Adrenal gland (tissue), 12 donors: Measurements from ENCODE around the gene ZMYND8. TPM values are rescaled to one million over a fixed set of nuclear protein-coding genes. Genes with fewer than 3 reads are reported as not detected.
A peak's percentile ranks its signal among the peaks of the same experiment; 100 is the strongest.

Source experiments
- DNase-seq, 7 donors: peaks; one replicate each; pipeline ENCODE4 v3.0.0-alpha.2; 2019 to 2020
- H3K27ac ChIP-seq, 5 donors: fragments of 200-600 bp; sonication (generic) in 4 of 5; 1 replicate in 3 of 5; 2 replicates in 2 of 5; pipeline versions ENCODE4 v1.5.1 to v1.8.0; 2016 to 2020; ENCODE audit warnings: mild to moderate bottlenecking in 1 of 5
- H3K27me3 ChIP-seq: fragments of 200-600 bp; 2 replicates; pipeline ENCODE4 v1.8.0; 2021
- H3K36me3 ChIP-seq, 2 donors: fragments of 200-600 bp; replicated peaks in 1 of 2; 1 replicate in 1 of 2; 2 replicates in 1 of 2; pipeline versions ENCODE4 v1.5.1 to v1.8.0; 2018 to 2022
- H3K4me1 ChIP-seq, 2 donors: fragments of 200-600 bp; replicated peaks in 1 of 2; 1 replicate in 1 of 2; 2 replicates in 1 of 2; pipeline versions ENCODE4 v1.5.1 to v1.8.0; 2018 to 2021
- H3K4me3 ChIP-seq, 4 donors: fragments of 200-600 bp; sonication (generic) in 3 of 4; one replicate each; pipeline ENCODE4 v1.5.1; 2016 to 2018
- H3K9me3 ChIP-seq, 3 donors: fragments of 200-600 bp; sonication (generic) in 1 of 3; replicated peaks in 1 of 3; 1 replicate in 2 of 3; 2 replicates in 1 of 3; pipeline versions ENCODE4 v1.5.1 to v1.8.0; 2016 to 2021
- CTCF ChIP-seq, 6 experiments: fragments of 450-650 bp in 4 of 6; fragments of 200-600 bp in 2 of 6; sonication (generic) in 1 of 6; IDR thresholded peaks; 1 replicate in 5 of 6; 2 replicates in 1 of 6; pipeline versions ENCODE4 v1.5.1 to v1.8.0; 2016 to 2021; ENCODE audit warnings: antibody characterized with exemption in 6 of 6, mild to moderate bottlenecking in 2 of 6, moderate library complexity in 1 of 6
- POLR2A ChIP-seq, 2 donors: fragments of 450-650 bp; IDR thresholded peaks; one replicate each; pipeline ENCODE4 v1.6.1; 2017; ENCODE audit warnings: antibody characterized with exemption in 2 of 2, mild to moderate bottlenecking in 2 of 2, moderate library complexity in 1 of 2
- WGBS, 4 donors: extraction: QIAGEN DNeasy Blood & Tissue Kit in 2 of 4; methylation state at CpG; one replicate each; pipeline versions ENCODE4 v1.1.5 to v1.1.7; 2013 to 2017; 5-methylcytosine and 5-hydroxymethylcytosine counted together
- intact Hi-C, 2 donors: fragments of 100-400 bp; cut with DNase I; formaldehyde crosslinking; loops; one replicate each; pipeline versions ENCODE4 v1.14.1 to v1.15.0; 2022 to 2023
- polyA plus RNA-seq, 3 donors: library from polyadenylated mRNA; stranded (reverse); fragments of 200-250 nt in 2 of 3; fragments of 350-450 nt in 1 of 3; fragmentation: Illumina TruSeq in 1 of 3; extraction: RNeasy Lipid Tissue Mini Kit (QIAGEN cat#74804) in 1 of 3; gene quantifications; one replicate each; pipeline ENCODE4 v1.2.3, GENCODE V29; 2013 to 2014
- total RNA-seq, 9 donors: library from RNA; depleted of rRNA in 4 of 9; stranded (reverse); fragments of >200 nt in 4 of 9; fragments of 120-200 nt in 1 of 9; fragmentation: NEBNext Ultra II Directional in 1 of 9; extraction: Animal tissue kit (Norgen Biotek cat#: 25700) in 1 of 9; gene quantifications; one replicate each; pipeline versions ENCODE4 v1.1.0 to v1.2.4, GENCODE V29; 2013 to 2023
- donor health status: healthy with polysubstance abuse.
- donor health status: Bipolar disorder and iron deficiency.
- donor health status: DM: yes; HTN: yes; CAD: no.
- donor health status: DM: no; HTN: no; CAD: no.
- donor health status: DM: no; HTN: no; CAD: no.
- donor health status: DM: yes; HTN: yes; CAD: no.

ZMYND8 gene
- total and polyA plus RNA-seq, 12 donors: 37.0 to 116 (median 67.2) TPM

DNA sequence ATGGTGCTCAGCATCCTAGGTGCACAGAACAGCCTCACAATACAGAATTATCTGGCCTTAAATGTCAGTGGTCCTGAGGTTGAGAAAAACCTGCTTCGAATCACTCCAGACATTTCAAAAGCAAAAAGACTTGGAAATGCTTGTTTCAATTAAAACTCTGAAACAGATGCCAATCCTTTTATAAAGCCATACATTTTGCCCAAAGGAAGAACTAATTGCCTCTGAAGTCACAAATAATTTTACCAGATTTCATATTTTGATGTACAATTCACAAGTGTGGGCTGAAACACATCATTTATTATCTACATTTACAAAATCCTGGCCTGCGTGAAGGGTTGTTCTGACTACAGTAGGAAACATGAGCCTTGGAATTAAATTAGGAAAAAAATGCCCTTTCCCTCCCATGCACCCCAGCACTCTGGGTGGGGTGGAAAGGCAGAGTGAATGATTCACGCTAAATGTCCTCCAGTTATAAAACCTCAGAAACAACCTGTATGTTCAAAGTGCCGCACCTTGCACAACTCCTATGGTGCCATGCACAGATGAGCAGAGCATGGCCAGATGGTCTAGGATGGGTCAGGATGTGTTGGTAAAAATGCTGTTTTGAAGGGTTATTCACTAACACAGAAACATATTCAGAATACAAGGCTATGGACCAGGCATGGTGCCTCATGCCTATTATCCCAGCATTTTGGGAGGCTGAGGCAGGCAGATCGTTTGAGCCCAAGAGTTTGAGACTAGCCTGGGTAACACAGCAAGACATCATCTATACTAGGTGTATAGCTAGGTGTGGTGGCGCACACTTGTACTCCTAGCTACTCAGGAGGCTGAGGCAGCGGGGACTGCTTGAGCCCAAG, 87.0 kb downstream of the ZMYND8 start:
- 84 to 88% (median 86%) methylated on average over 6 to 7 of the region's 7 CpGs for WGBS, 4 donors
- H3K9me3 ChIP-seq: no peaks in the 10 kb centered on the region
- H3K4me1 ChIP-seq: peaks cover 16 to 30% of the 10 kb centered on the region in 2 donors
- TF ChIP-seq POLR2A (IDR thresholded peaks at IDR 0.05) (no peak), CTCF (IDR thresholded peaks at IDR 0.05) (no peak)
- intact Hi-C loops: loop anchor here in 1 of 2 donors (5.0 kb wide), 1 partner anchor 113 kb away; no protein-coding TSS in a partner anchor
- peak overlapping the region in 2 of 5 donors; percentile 10 to 42 for H3K27ac ChIP-seq
- no peak overlapping the region for H3K4me3 ChIP-seq
- DNase-seq: no peak
- peaks cover 0 to 36% of the 10 kb centered on the region in 2 donors for H3K36me3 ChIP-seq
- H3K27me3 ChIP-seq: no peaks in the 10 kb centered on the region

GRCh38 chr20:47267621-47268020, 88.9 kb downstream of the ZMYND8 start:
- Histone ChIP-seq H3K27me3 (no peaks in the 10 kb centered on the region), H3K36me3 (peaks cover 0 to 37% of the 10 kb centered on the region in 2 donors), H3K4me3 (no peak overlapping the region), H3K27ac (no peak overlapping the region), H3K9me3 (no peaks in the 10 kb centered on the region), H3K4me1 (peaks cover 0 to 27% of the 10 kb centered on the region in 2 donors)
- WGBS, 4 donors: 77 to 88% (median 82%) methylated on average over 5 of the region's 5 CpGs
- no peak for TF ChIP-seq POLR2A (IDR thresholded peaks at IDR 0.05)
- TF ChIP-seq CTCF (IDR thresholded peaks at IDR 0.05): no peak
- intact Hi-C loops: no loop called here
- DNase-seq: peak in 1 of 7 donors; percentile 43

DNA sequence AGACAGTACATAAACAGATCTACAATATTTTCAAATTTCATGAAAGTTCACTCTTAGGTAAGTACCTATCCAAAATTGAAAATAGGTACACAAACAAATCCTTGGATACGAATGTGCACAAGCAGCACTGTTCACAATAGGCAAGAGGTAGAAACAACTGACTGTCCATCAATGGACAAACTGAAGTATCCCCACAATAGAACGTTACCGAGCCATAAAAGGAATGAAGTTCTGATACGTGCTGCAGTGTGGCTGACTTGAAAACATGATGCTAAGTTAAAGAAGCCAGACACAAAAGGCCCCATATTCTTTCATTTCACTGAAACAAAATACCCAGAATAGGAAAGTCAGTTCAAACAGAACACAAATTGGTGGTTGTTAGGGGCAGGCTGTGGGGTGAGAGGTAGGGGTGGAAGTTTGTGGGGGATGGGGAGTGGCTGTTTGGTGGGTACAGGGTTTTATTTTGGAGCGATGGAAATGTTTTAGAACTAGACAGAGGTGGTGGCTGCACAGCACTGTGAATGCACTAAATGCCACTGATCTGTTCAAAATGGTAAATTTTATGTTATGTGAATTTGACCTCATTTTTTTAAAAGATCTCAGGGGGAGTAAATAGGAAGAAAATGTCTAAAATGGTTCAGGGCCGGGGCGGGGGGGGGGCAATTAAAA, 89.5 kb downstream of the ZMYND8 start:
- Histone ChIP-seq H3K4me1 (peaks cover 0 to 31% of the 10 kb centered on the region in 2 donors), H3K36me3 (peaks cover 0 to 44% of the 10 kb centered on the region in 2 donors), H3K9me3 (no peaks in the 10 kb centered on the region), H3K27me3 (no peaks in the 10 kb centered on the region), H3K4me3 (no peak overlapping the region), H3K27ac (no peak overlapping the region)
- TF ChIP-seq POLR2A (IDR thresholded peaks at IDR 0.05) (no peak), CTCF (IDR thresholded peaks at IDR 0.05) (no peak)
- WGBS, 4 donors: 64 to 91% (median 78%) methylated on average over 7 of the region's 7 CpGs
- peak in 1 of 7 donors; percentile 7 for DNase-seq
- intact Hi-C loops: no loop called here

DNA sequence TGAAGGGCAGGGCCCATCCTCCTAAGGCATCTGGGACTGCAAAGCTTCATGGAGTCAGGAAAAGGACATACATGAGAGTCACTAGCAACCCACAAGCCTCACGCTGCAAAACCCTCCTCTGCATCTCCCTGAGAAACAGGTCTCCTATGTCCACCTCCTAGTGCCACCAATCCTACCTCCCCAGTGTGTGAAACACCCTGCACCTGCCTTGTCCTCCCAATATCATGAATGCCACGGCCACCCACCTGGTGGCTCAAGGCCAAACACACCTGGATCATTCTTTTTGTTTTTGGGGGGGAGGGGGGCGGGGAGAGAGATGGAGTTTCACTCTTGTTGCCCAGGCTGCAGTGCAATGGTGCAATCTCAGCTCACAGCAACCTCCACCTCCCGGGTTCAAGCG, 90.5 kb downstream of the ZMYND8 start:
- 85 to 94% (median 91%) methylated on average over 3 to 5 of the region's 5 CpGs for WGBS, 4 donors
- Histone ChIP-seq H3K4me1 (peaks cover 0 to 39% of the 10 kb centered on the region in 2 donors), H3K9me3 (no peaks in the 10 kb centered on the region), H3K27ac (no peak overlapping the region), H3K27me3 (no peaks in the 10 kb centered on the region), H3K36me3 (peaks cover 0 to 49% of the 10 kb centered on the region in 2 donors), H3K4me3 (no peak overlapping the region)
- intact Hi-C loops: no loop called here
- DNase-seq: no peak
- TF ChIP-seq POLR2A (IDR thresholded peaks at IDR 0.05) (no peak), CTCF (IDR thresholded peaks at IDR 0.05) (no peak)
